Endothelial cell (in vitro differentiated cells): Measurements from ENCODE around the gene KCNJ14. TPM values are rescaled to one million over a fixed set of nuclear protein-coding genes. Genes with fewer than 3 reads are reported as not detected.

Experiments
- DNase-seq: peaks from one replicate; pipeline ENCODE4 v3.0.0; 2021; ENCODE audit warnings: low spot score
- H3K27ac Mint-ChIP-seq: one replicate; pipeline ENCODE4 v1.8.0; 2021; ENCODE audit warnings: mixed read lengths, inconsistent platforms; ENCODE audit not compliant: unreplicated experiment
- H3K27me3 Mint-ChIP-seq: one replicate; pipeline ENCODE4 v1.8.0; 2021; ENCODE audit warnings: mild to moderate bottlenecking, moderate library complexity, mixed read lengths, inconsistent platforms; ENCODE audit not compliant: unreplicated experiment
- H3K36me3 Mint-ChIP-seq: one replicate; pipeline ENCODE4 v1.8.0; 2021; ENCODE audit warnings: mild to moderate bottlenecking, low read depth, mixed read lengths, inconsistent platforms; ENCODE audit not compliant: unreplicated experiment
- H3K4me1 Mint-ChIP-seq: one replicate; pipeline ENCODE4 v1.8.0; 2021; ENCODE audit warnings: mild to moderate bottlenecking, mixed read lengths, inconsistent platforms; ENCODE audit not compliant: unreplicated experiment
- H3K4me3 Mint-ChIP-seq: one replicate; pipeline ENCODE4 v1.8.0; 2021; ENCODE audit warnings: mild to moderate bottlenecking, mixed read lengths, inconsistent platforms; ENCODE audit not compliant: unreplicated experiment
- H3K9me3 Mint-ChIP-seq: one replicate; pipeline ENCODE4 v1.8.0; 2021; ENCODE audit warnings: mixed read lengths, inconsistent platforms; ENCODE audit not compliant: unreplicated experiment
- total RNA-seq: library from RNA; stranded (reverse); fragmentation: NEBNext Ultra II Directional; extraction: Animal tissue kit (Norgen Biotek cat#: 25700); gene quantifications from one replicate; pipeline ENCODE4 v1.2.1, GENCODE V29; 2021; ENCODE audit not compliant: unreplicated experiment
- TF ChIP-seq, protein P1 (sequence below): fragments of 200-600 bp; sonication (generic); IDR thresholded peaks from one replicate; pipeline ENCODE4 v1.5.0; 2021; ENCODE audit warnings: antibody characterized with exemption; ENCODE audit not compliant: unreplicated experiment

KCNJ14 gene
- total RNA-seq, 1 donor from 2014 or later: 0.95 TPM

DNA sequence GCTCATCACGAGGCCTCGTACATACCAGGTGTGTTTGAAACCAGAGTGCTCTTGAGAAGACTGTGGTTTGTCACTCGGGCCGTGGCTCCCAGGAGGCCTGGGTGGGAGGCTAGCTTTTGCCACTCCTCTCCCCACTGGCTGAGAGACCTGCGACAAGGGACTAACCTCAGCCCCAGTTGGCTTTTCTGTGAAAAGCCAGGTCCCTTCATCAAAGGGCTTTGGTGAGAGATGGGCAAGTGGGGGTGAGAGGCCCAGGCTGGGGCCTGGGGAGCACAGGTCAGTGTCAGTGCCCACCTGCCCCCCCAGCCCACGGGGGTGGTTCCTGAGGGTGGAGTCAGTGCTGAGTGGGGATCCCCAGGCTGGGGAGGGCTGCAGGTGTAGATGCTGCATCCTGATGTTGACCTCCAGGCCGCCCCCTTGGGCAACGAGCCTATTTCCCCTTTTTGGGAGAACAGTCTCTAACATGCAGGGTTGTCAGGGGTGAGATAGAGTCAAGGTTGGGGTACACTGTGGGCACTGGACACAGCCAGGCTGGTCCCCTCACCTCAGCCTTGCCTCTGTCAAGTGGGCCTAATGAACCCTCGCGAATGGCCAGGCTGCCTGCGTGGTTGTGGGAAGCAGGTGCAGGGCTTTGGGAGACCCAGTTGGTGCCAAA, 661 bp downstream of the KCNJ14 start:
- TF ChIP-seq, protein P1, sequence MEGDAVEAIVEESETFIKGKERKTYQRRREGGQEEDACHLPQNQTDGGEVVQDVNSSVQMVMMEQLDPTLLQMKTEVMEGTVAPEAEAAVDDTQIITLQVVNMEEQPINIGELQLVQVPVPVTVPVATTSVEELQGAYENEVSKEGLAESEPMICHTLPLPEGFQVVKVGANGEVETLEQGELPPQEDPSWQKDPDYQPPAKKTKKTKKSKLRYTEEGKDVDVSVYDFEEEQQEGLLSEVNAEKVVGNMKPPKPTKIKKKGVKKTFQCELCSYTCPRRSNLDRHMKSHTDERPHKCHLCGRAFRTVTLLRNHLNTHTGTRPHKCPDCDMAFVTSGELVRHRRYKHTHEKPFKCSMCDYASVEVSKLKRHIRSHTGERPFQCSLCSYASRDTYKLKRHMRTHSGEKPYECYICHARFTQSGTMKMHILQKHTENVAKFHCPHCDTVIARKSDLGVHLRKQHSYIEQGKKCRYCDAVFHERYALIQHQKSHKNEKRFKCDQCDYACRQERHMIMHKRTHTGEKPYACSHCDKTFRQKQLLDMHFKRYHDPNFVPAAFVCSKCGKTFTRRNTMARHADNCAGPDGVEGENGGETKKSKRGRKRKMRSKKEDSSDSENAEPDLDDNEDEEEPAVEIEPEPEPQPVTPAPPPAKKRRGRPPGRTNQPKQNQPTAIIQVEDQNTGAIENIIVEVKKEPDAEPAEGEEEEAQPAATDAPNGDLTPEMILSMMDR: no peak
- no peak overlapping the region for H3K4me3 Mint-ChIP-seq

DNA sequence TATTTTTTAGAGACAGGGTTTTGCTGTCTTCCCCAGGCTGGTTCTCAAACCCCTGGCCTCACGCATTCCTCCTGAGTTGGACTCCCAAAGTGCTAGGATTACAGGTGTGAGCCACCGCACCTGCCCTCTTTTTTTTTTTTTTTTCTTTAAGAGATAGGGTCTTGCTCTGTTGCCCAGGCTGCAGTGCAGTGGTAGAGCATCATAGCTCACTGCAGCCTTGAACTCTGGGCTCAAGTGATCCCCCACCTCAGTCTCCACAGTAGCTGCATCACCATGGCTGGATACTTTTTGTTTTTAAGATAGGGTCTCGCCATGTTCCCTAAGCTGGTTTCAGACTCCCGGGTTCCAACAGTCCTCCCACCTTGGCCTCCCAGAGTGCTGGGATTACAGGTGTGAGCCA, 1.5 kb downstream of the KCNJ14 start:
- Mint-ChIP-seq H3K4me3 (no peak overlapping the region), H3K9me3 (no peaks in the 10 kb centered on the region), H3K4me1 (no peaks in the 10 kb centered on the region), H3K27me3 (peaks cover 7% of the 10 kb centered on the region), H3K36me3 (peaks cover 7% of the 10 kb centered on the region), H3K27ac (no peak overlapping the region)
- no peak for DNase-seq
- TF ChIP-seq, protein P1: no peak

More for the DNA sequence above, 661 bp downstream of the KCNJ14 start:
- Mint-ChIP-seq H3K36me3 (peaks cover 11% of the 10 kb centered on the region), H3K27ac (no peak overlapping the region), H3K27me3 (peaks cover 7% of the 10 kb centered on the region), H3K4me1 (no peaks in the 10 kb centered on the region), H3K9me3 (no peaks in the 10 kb centered on the region)
- no peak for DNase-seq

DNA sequence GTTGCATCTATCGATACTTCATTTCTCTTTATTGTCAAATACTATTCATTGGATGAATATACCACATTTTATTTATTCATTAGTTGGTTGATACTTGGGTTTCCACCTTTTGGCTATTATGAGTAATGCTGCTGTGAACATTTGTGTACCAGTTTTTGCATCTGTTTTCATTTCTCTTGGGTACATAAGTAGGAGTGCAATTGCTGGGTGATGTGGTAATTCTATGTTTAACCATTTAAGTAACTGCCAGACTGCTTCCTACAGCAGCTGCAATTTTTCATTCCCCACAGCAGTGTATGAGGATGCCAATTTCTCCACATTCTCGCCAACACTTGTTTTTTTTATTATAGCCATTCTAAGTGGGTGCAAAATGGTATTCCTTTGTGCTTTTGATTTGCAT, 2.6 kb downstream of the KCNJ14 start:
- Mint-ChIP-seq H3K27me3 (peaks cover 6% of the 10 kb centered on the region), H3K36me3 (peaks cover 7% of the 10 kb centered on the region)
- TF ChIP-seq, protein P1: no peak

DNA sequence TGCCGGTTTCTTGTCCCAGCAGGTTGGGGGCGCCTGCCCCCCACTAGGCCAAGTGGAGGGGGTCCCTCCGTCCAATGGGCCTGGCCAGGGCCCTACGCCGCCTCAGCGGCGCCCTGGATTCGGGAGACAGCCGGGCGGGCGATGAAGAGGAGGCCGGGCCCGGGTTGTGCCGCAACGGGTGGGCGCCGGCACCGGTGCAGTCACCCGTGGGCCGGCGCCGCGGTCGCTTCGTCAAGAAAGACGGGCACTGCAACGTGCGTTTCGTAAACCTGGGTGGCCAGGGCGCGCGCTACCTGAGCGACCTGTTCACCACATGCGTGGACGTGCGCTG, 6.2 kb downstream of the KCNJ14 start:
- Mint-ChIP-seq H3K27ac (no peak overlapping the region), H3K4me1 (no peaks in the 10 kb centered on the region), H3K27me3 (peaks cover 7% of the 10 kb centered on the region), H3K36me3 (no peaks in the 10 kb centered on the region), H3K4me3 (no peak overlapping the region), H3K9me3 (no peaks in the 10 kb centered on the region)
- no peak for DNase-seq
- TF ChIP-seq, protein P1: no peak

More for the DNA sequence above, 2.6 kb downstream of the KCNJ14 start:
- Mint-ChIP-seq H3K27ac (no peak overlapping the region), H3K9me3 (no peaks in the 10 kb centered on the region), H3K4me1 (no peaks in the 10 kb centered on the region), H3K4me3 (no peak overlapping the region)
- DNase-seq: no peak

DNA sequence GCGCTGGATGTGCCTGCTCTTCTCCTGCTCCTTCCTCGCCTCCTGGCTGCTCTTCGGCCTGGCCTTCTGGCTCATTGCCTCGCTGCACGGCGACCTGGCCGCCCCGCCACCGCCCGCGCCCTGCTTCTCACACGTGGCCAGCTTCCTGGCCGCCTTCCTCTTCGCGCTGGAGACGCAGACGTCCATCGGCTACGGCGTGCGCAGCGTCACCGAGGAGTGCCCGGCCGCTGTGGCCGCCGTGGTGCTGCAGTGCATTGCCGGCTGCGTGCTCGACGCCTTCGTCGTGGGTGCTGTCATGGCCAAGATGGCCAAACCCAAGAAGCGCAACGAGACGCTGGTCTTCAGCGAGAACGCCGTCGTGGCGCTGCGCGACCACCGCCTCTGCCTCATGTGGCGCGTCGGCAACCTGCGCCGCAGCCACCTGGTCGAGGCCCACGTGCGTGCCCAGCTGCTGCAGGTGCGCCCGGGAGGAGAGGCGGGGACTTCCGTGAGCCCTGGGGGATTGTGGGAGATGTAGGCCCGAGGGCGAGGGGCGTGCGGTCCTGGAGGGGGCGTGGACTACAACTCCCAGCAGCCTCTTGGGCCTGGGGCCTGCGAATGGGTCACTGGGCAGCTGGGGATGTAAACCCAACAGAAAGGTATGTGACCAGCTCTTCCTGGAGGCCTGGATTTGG, 6.7 kb downstream of the KCNJ14 start:
- no peak for DNase-seq
- Mint-ChIP-seq H3K27ac (no peak overlapping the region), H3K36me3 (no peaks in the 10 kb centered on the region), H3K9me3 (no peaks in the 10 kb centered on the region), H3K4me3 (no peak overlapping the region), H3K27me3 (peaks cover 7% of the 10 kb centered on the region), H3K4me1 (no peaks in the 10 kb centered on the region)
- TF ChIP-seq, protein P1: no peak
